Chondrocyte (in vitro differentiated cells): ENCODE data around the gene SLC17A8. TPM values are rescaled to one million over a fixed set of nuclear protein-coding genes. Genes with fewer than 3 reads are reported as not detected.

Experiments used
- DNase-seq: peaks from one replicate; pipeline ENCODE4 v3.0.0; 2021; ENCODE audit warnings: mixed read lengths, low spot score
- H3K27ac Mint-ChIP-seq: one replicate; pipeline ENCODE4 v1.8.0; 2021; ENCODE audit warnings: mild to moderate bottlenecking, moderate library complexity, mixed read lengths; ENCODE audit not compliant: unreplicated experiment
- H3K27me3 Mint-ChIP-seq: 2 replicates; pipeline ENCODE4 v1.8.0; 2021; ENCODE audit warnings: low read depth, mixed read lengths
- H3K36me3 Mint-ChIP-seq: 2 replicates; pipeline ENCODE4 v1.8.0; 2021; ENCODE audit warnings: low read depth, mixed read lengths
- H3K4me1 Mint-ChIP-seq: 2 replicates; pipeline ENCODE4 v1.8.0; 2021; ENCODE audit warnings: low read depth, mild to moderate bottlenecking, mixed read lengths
- H3K4me3 Mint-ChIP-seq: one replicate; pipeline ENCODE4 v1.8.0; 2021; ENCODE audit warnings: mild to moderate bottlenecking, moderate library complexity, mixed read lengths; ENCODE audit not compliant: unreplicated experiment
- H3K9me3 Mint-ChIP-seq: 2 replicates; pipeline ENCODE4 v1.8.0; 2021; ENCODE audit warnings: low read depth, mixed read lengths
- CTCF ChIP-seq: fragments of 200-600 bp; sonication (generic); IDR thresholded peaks from 2 replicates; pipeline ENCODE4 v1.5.0; 2021; ENCODE audit warnings: antibody characterized with exemption, mild to moderate bottlenecking, moderate library complexity
- total RNA-seq: library from RNA; stranded (reverse); gene quantifications from 3 replicates; pipeline ENCODE4 v1.2.1, GENCODE V29; 2021

The SLC17A8 gene
- total RNA-seq, 1 donor from 2014 or later, result not detected

GRCh38 chr12:100442403-100442802 is 85.5 kb downstream of the SLC17A8 start:
- Mint-ChIP-seq H3K27ac (no peak overlapping the region), H3K4me3 (no peak overlapping the region), H3K36me3 (no peaks in the 10 kb centered on the region), H3K4me1 (no peaks in the 10 kb centered on the region), H3K9me3 (no peaks in the 10 kb centered on the region), H3K27me3 (peaks cover 23% of the 10 kb centered on the region)
- DNase-seq, result no peak
- TF ChIP-seq CTCF, result no peak

- no peaks in the 10 kb centered on the region for H3K36me3 Mint-ChIP-seq
- no peak for DNase-seq
- H3K9me3 Mint-ChIP-seq, result no peaks in the 10 kb centered on the region
- H3K4me1 Mint-ChIP-seq, result no peaks in the 10 kb centered on the region
- H3K4me3 Mint-ChIP-seq, result no peak overlapping the region
- peaks cover 25% of the 10 kb centered on the region for H3K27me3 Mint-ChIP-seq
- no peak for TF ChIP-seq CTCF
- no peak overlapping the region for H3K27ac Mint-ChIP-seq
These were observed 86.6 kb downstream of the SLC17A8 start for GRCh38 chr12:100443434-100443833.

DNA sequence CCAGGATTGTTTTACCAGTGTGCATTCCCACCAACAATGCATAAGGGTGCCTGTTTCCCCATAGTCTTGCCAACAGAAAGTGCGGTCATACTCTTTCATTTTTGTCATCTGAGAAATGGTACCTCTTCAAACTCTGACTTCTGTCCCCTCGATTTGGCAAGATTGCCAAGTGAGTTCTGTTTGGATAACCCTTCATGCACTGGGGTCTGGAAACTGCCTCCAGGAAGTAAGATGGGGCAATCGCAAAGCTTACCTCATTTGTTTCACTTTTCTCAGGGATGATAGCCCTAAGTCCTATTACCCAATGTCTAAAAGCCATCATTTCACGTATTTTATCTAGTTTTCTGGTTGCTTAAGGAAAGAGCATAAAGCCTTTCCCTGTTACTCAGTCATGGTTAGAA is 88.2 kb downstream of the SLC17A8 start:
- Mint-ChIP-seq H3K4me1 (no peaks in the 10 kb centered on the region), H3K4me3 (no peak overlapping the region), H3K27me3 (peaks cover 25% of the 10 kb centered on the region), H3K9me3 (no peaks in the 10 kb centered on the region), H3K27ac (no peak overlapping the region), H3K36me3 (no peaks in the 10 kb centered on the region)
- TF ChIP-seq CTCF, result no peak
- DNase-seq, result no peak

DNA sequence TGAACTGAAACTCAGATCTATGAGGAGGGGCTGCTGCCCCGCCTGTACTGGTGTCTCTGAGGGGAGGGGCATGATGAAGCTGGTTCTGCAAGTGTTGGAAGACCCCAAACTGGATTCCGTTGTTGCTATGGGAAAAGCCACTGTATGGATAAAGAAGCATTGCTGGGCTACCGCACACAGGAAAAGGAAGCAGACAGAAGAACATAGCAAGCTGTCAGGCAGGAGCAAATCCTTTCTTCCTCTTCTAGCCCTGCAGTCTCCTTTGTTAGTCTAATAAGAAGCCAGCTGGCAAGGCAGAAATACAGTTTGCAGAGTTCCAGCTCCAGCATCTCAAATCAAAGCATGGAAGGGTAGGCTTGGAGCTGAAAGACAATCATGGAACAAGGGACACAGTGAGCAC is 90.5 kb downstream of the SLC17A8 start:
- DNase-seq, result no peak
- peaks cover 30% of the 10 kb centered on the region for H3K27me3 Mint-ChIP-seq
- no peaks in the 10 kb centered on the region for H3K9me3 Mint-ChIP-seq
- H3K27ac Mint-ChIP-seq, result no peak overlapping the region
- H3K4me1 Mint-ChIP-seq, result no peaks in the 10 kb centered on the region
- H3K4me3 Mint-ChIP-seq, result no peak overlapping the region
- H3K36me3 Mint-ChIP-seq, result no peaks in the 10 kb centered on the region
- TF ChIP-seq CTCF, result no peak

DNA sequence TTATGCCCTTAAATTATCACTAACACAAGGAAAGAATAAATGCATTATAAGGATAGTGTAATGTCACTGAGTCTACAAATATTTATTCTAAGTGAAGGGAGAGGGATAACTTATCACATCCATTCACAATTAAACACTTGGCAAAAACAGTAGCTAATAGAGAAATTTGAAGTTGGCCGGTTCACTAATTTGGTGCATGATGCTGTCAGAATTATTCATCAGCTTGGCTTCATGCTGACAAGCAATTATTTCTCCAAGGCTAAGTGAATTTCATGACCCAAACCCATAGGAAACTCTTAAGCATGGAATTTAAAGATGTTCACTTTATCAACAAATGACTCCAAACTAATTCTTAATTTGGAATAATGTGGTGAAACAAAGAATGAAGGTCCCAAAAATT is 91.8 kb downstream of the SLC17A8 start:
- no peak overlapping the region for H3K27ac Mint-ChIP-seq
- H3K27me3 Mint-ChIP-seq, result peaks cover 34% of the 10 kb centered on the region
- TF ChIP-seq CTCF, result no peak

More for the DNA sequence above, 91.8 kb downstream of the SLC17A8 start:
- Mint-ChIP-seq H3K4me1 (no peaks in the 10 kb centered on the region), H3K9me3 (no peaks in the 10 kb centered on the region), H3K4me3 (no peak overlapping the region), H3K36me3 (no peaks in the 10 kb centered on the region)
- DNase-seq, result no peak
